GM12892 (cell line): ENCODE results near the gene CTF1.

Experiments
- POLR2A ChIP-seq: IDR thresholded peaks from 2 replicates; pipeline ENCODE4 v1.6.1; 2011; ENCODE audit warnings: low read depth, low read length, control low read depth
- TAF1 ChIP-seq: IDR thresholded peaks from 2 replicates; pipeline ENCODE4 v1.6.1; 2011; ENCODE audit warnings: low read depth, mild to moderate bottlenecking, control low read depth, low read length, borderline replicate concordance

DNA sequence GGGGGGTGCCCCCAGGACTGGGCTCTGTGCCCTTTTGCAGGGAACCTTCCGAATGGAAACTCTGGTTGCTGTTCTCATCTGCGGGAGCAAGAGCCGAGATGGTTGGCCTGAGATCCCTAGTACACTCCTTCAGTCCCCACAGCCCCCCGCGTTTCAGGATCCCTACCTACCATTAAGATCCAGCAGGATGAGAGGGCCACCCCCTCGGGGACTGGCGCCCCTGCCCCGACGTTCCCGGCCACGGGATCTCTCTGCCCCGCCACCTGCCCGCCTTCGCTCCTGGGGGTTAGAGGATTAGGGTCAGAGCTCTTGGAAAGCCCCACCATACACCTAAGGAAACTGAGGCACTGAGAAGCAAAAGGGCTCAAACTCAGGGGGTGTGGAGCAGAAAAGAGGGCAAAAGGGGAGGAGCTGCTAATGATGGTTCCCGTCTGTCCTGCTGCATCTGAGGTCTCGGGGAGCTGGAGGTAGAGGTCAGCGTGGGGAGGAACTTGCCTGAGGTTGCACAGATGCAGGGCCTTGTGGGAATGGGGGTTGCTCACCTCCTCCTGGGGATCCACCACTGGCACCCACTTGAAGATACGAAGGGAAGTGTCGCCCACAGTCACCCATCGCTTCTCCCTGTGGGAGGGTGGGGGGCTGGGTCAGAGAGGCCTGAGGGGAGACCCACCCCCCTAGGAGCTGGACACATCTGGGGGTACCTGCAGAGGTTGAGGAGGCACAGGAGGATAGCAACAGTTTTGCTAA lies 3.6 kb upstream of the CTF1 start:
- no peak for TF ChIP-seq POLR2A
- no peak for TF ChIP-seq TAF1
